Measurements from ENCODE around the gene MYL3. TPM values are rescaled to one million over a fixed set of nuclear protein-coding genes. Genes with fewer than 3 reads are reported as not detected.

Gene MYL3
- total RNA-seq, 1 donor, result not detected

DNA sequence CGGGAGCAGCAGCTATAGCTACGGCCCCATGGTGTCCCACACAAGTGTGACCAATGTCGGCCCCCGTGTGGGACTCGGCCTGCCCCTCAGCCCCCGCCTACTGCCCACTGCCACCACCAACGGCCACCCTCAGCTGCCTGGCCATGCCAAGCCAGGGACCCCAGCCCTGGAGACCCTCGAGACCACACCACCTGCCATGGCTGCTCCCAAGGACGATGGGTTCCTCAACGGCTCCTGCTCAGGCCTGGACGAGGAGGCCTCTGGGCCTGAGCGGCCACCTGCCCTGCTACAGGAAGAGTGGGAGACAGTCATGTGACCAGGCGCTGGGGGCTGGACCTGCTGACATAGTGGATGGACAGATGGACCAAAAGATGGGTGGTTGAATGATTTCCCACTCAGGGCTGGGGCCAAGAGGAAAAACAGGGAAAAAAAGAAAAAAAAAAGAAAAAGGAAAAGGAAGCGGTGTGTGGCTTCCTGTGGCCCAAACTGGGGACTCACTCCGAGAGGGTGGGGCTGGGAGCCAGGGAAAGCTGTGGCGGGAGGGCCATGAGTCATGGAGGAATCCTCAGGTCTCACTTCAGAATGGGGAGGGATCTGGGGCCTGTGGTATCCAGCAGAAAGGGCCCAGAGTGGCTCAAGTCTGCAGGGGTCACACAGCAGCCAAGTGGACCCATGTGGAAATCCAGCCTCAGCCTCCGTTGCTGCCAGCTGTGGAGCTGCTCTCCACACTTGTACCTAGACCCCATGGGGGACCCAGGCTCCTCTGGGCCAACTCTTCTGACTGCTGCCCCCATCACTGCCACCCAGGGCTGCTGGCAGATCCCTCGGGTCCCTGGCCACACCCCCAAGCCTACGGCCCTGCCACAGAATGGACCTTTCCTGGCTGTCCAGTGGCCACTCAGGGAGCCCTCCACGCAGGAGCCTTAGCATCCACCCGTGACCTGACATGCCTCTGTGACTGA lies 40.4 kb upstream of the MYL3 start:
- no peak overlapping the region for H3K4me3 ChIP-seq (ENCODE audit: low read length)
- H3K9me3 ChIP-seq (ENCODE audit: low read depth, low read length), result no peaks in the 10 kb centered on the region
- no peaks in the 10 kb centered on the region for H3K4me1 ChIP-seq (ENCODE audit: insufficient read depth, low read length)
- H3K27me3 ChIP-seq (ENCODE audit: insufficient read depth, low read length), result no peaks in the 10 kb centered on the region

DNA sequence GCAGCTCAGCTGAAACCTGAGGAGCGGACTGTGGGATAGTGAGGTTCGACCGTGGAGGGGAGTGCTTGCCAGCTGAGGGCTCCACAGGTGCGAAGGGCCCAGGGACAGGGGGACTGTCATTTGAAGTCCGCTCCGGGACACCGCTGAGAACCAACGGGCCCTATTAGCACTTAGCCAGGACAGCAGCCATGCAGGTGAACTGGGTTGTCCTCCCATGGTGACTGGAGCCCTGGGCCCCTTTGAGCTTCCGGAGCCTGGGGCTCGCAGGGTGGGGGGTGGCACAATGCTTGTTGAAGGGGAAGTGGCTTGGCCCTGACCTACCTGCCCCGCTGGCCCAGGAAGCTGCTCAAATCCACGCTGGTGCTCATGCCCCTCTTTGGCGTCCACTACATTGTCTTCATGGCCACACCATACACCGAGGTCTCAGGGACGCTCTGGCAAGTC lies 39.0 kb upstream of the MYL3 start:
- no peaks in the 10 kb centered on the region for H3K27me3 ChIP-seq (ENCODE audit: insufficient read depth, low read length)
- H3K9me3 ChIP-seq (ENCODE audit: low read depth, low read length), result no peaks in the 10 kb centered on the region
- no peaks in the 10 kb centered on the region for H3K4me1 ChIP-seq (ENCODE audit: insufficient read depth, low read length)
- no peak overlapping the region for H3K4me3 ChIP-seq (ENCODE audit: low read length)

DNA sequence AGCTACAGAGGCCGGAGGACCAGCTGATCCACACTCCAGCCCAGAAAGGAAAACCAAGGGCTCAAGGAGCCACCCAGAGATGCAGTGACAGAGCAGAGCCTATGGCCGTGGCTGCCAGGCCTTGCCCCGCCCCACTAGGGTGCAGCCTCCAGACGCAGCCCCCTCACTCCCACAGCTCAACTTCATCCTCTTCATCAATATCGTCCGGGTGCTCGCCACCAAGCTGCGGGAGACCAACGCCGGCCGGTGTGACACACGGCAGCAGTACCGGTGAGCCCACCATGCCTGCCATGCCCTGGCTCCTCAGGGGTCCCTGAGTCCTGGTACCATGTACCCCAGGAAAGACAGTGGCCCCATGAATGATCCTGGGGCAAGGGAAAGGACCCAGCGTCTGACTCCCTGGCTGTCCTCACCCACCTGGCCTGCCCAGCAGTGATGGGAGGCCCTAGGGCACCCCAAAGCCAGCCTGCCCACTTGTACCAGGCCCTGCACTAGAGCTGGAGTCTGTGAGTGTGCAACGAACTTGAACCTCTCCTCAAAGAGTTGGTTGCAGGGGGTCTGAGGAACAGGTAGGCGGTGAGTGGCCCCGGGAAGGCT lies 38.4 kb upstream of the MYL3 start:
- Histone ChIP-seq H3K9me3 (ENCODE audit: low read depth, low read length) (no peaks in the 10 kb centered on the region), H3K4me1 (ENCODE audit: insufficient read depth, low read length) (no peaks in the 10 kb centered on the region), H3K4me3 (ENCODE audit: low read length) (no peak overlapping the region)

DNA sequence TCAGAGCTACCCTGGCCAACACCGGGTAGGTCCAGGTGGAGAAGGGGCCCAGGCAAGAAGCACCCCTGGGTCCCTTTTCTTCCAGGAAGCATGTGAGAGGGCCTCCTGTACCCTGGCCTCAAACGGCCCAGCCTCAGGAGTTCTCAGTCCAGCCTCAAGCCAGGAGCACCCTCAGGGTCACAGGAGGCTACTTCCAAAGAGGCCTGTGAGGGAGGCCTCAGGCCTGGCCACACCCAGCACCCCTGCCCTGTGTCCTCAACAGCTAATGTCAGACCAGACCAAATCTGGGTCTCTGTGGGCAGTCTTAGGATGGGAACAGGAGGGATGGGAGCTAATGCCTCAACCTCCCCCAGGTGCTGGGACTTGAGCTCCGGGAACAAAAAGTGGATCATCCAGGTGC lies 37.8 kb upstream of the MYL3 start:
- Histone ChIP-seq H3K9me3 (ENCODE audit: low read depth, low read length) (no peaks in the 10 kb centered on the region), H3K4me3 (ENCODE audit: low read length) (no peak overlapping the region), H3K4me1 (ENCODE audit: insufficient read depth, low read length) (no peaks in the 10 kb centered on the region), H3K27me3 (ENCODE audit: insufficient read depth, low read length) (no peaks in the 10 kb centered on the region)

More for the DNA sequence above, 38.4 kb upstream of the MYL3 start:
- no peaks in the 10 kb centered on the region for H3K27me3 ChIP-seq (ENCODE audit: insufficient read depth, low read length)

DNA sequence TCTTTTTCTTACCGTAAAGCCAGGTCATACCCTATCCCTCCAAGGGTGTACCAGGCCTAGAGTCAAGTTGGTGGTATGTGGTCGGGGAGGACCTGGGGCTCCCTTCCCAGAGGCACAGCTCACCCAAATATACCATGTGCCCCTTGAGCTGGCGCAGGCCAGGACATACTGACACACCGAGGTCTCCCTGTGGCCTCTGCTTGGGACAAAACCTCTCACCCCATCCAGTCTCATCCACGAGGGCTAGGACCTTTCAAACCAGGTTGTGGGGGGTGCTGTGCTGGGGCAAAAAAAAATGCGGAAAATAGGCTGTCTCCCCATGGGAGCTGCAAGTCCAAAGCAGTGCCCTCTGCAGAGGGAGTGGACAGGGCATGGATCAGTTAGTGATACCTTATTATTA lies 37.1 kb upstream of the MYL3 start:
- Histone ChIP-seq H3K4me3 (ENCODE audit: low read length) (no peak overlapping the region), H3K9me3 (ENCODE audit: low read depth, low read length) (no peaks in the 10 kb centered on the region), H3K27me3 (ENCODE audit: insufficient read depth, low read length) (no peaks in the 10 kb centered on the region), H3K4me1 (ENCODE audit: insufficient read depth, low read length) (no peaks in the 10 kb centered on the region)

DNA sequence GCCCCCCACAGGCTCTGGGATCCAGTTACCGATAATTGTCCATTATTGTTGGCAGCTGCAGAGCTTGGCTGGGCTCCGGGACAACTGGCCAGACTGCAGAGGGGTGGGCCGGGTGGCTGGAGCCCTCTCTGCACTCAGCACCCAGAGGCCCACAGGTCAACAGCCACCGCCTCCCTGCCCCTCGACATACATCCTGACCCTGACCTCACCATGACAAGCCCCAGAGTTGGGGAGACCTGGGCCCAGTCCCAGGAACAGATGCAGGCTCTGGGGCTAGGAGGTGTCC lies 36.7 kb upstream of the MYL3 start:
- Histone ChIP-seq H3K27me3 (ENCODE audit: insufficient read depth, low read length) (no peaks in the 10 kb centered on the region), H3K4me3 (ENCODE audit: low read length) (no peak overlapping the region), H3K4me1 (ENCODE audit: insufficient read depth, low read length) (no peaks in the 10 kb centered on the region), H3K9me3 (ENCODE audit: low read depth, low read length) (no peaks in the 10 kb centered on the region)

DNA sequence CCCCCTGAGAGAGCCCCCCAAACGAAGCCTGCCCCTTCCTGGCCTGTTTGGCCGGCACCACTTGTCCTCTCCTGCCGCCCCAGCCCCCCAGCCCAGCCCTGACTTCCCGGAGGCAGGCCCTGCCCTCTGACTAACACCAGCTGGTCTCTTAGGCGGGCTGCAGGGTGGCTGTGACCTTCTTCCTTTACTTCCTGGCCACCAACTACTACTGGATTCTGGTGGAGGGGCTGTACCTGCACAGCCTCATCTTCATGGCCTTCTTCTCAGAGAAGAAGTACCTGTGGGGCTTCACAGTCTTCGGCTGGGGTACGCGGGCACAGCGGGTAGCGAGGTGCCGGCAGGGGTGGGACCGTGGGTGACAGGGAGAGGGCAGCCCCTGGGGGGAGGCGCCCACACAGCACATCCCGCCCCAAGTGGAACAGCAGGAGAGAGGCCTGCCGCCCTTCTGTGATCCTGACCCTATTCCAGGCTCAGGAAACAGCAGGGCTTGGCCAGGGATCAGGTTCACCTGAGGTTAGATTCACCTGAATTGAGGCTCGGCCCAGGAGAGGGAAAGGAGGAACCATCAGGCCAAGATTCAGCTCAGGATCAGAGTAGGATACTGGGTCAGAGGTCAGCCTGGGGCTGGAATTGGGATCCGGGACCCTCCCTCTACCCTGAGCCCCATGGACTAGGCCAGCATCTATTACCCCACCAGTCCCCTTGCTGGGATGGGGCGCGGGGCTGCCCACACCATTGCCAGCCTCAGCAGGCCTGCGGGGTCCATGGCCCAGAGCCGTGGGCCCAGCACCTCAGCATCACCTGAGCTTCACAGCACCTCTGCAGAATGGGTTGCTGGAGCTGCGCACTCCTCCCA lies 36.1 kb upstream of the MYL3 start:
- Histone ChIP-seq H3K9me3 (ENCODE audit: low read depth, low read length) (no peaks in the 10 kb centered on the region), H3K4me3 (ENCODE audit: low read length) (no peak overlapping the region), H3K27me3 (ENCODE audit: insufficient read depth, low read length) (no peaks in the 10 kb centered on the region), H3K4me1 (ENCODE audit: insufficient read depth, low read length) (no peaks in the 10 kb centered on the region)

DNA sequence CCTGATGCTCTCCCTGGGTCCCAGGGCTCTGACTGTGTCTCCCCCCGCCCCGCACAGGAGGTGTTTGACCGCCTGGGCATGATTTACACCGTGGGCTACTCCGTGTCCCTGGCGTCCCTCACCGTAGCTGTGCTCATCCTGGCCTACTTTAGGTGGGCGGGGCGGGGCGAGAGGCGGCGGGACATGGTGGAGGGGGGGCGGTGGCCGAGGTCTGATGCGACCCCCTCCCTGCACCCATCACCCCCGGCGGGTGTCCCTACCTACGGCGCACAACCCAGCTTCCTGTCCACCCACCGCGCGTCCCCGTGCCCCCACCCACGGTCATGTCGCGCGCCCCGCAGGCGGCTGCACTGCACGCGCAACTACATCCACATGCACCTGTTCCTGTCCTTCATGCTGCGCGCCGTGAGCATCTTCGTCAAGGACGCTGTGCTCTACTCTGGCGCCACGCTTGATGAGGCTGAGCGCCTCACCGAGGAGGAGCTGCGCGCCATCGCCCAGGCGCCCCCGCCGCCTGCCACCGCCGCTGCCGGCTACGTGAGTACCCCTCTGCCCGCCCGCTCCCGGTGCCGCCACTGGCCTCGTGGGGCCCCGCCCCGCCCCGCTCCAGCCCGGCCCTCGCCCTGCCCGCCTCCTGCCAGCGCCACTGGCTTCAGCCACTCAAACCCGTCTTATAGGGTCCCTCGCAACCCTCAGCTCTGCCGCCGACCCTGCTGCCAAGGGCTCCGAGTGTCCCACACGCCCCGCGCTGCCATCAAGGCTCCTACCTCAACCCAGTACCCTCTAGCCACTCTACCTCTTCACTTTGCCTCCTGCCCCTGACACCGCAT lies 35.3 kb upstream of the MYL3 start:
- no peaks in the 10 kb centered on the region for H3K9me3 ChIP-seq (ENCODE audit: low read depth, low read length)
- no peaks in the 10 kb centered on the region for H3K4me1 ChIP-seq (ENCODE audit: insufficient read depth, low read length)
- no peak overlapping the region for H3K4me3 ChIP-seq (ENCODE audit: low read length)
- H3K27me3 ChIP-seq (ENCODE audit: insufficient read depth, low read length), result no peaks in the 10 kb centered on the region

DNA sequence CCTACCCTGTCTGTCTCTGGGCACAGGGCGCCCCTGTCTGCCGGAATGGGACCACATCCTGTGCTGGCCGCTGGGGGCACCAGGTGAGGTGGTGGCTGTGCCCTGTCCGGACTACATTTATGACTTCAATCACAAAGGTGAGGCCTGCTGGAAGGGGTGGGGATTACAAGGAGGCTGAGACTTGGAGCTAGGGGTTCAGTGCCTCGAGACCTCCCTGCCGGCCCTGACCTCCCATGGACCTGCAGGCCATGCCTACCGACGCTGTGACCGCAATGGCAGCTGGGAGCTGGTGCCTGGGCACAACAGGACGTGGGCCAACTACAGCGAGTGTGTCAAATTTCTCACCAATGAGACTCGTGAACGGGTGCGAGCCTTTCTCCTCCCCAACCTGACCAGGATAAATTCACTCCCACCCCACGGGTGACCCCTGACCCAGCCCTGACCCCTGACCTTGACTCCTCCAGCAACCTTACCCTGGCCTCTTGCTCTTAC lies 34.6 kb upstream of the MYL3 start:
- H3K4me1 ChIP-seq (ENCODE audit: insufficient read depth, low read length), result peaks cover under 1% of the 10 kb centered on the region
- no peak overlapping the region for H3K4me3 ChIP-seq (ENCODE audit: low read length)
- peaks cover 6% of the 10 kb centered on the region for H3K27me3 ChIP-seq (ENCODE audit: insufficient read depth, low read length)
- no peaks in the 10 kb centered on the region for H3K9me3 ChIP-seq (ENCODE audit: low read depth, low read length)

DNA sequence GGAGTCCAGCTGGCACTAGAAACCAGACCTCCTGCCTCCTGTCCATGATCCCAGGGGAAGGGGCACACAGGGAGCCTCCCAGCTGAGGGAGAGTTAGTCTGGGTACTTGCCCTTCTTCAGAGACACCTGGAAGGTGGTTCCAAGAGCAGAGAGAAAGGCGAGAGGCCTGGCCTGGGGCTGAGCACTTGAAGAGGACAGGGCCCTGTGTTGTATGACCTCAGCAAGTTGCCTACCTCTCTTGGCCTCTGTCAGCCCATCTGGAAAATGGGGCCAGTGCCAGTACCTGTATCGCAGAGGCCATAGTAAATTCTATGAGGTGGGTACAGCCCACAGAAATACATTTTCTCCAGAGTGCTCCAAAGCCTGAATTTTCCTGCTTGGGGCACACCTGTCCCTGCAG lies 33.8 kb upstream of the MYL3 start:
- no peaks in the 10 kb centered on the region for H3K9me3 ChIP-seq (ENCODE audit: low read depth, low read length)
- peaks cover 9% of the 10 kb centered on the region for H3K4me1 ChIP-seq (ENCODE audit: insufficient read depth, low read length)
- no peak overlapping the region for H3K4me3 ChIP-seq (ENCODE audit: low read length)
- peaks cover 8% of the 10 kb centered on the region for H3K27me3 ChIP-seq (ENCODE audit: insufficient read depth, low read length)

DNA sequence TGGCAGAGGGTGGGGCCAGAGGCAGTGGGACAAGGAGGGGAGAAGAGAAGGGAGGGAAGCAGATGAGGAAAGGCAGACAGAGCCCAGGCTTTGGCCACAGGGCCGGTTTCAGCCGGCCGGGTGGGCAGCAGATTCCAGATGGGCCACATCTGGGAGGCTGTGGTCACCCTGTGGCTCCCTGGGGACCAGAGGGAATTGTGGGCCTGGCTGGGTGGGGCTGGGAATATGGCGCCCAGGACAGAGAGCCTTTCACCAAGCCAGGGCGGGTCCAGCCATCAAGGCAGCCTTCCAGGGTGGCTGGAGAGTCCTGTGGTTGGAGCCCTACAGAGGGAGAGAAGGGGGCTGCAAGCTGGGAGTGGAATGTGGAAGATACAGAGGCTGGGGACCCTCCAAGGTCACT lies 33.1 kb upstream of the MYL3 start:
- Histone ChIP-seq H3K4me1 (ENCODE audit: insufficient read depth, low read length) (peaks cover 14% of the 10 kb centered on the region), H3K9me3 (ENCODE audit: low read depth, low read length) (no peaks in the 10 kb centered on the region), H3K27me3 (ENCODE audit: insufficient read depth, low read length) (peaks cover 15% of the 10 kb centered on the region), H3K4me3 (ENCODE audit: low read length) (no peak overlapping the region)

DNA sequence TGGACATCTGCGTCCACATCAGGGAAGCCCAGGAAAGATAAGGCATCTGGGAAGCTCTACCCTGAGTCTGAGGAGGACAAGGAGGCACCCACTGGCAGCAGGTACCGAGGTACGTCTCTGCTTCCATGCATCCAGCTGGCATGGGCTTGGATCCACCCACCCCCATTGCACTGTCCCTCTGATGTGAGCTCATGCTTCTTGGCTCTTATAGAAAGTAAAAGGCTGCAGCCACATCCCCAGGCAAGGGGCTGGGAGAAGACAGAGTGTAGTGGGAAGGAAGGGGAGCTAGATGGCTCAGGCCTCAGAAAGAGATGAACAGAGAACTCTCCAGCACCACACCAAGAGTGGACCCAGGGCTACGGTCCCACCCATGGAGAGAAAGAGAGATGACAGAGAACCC lies 32.5 kb upstream of the MYL3 start:
- peaks cover 21% of the 10 kb centered on the region for H3K27me3 ChIP-seq (ENCODE audit: insufficient read depth, low read length)

DNA sequence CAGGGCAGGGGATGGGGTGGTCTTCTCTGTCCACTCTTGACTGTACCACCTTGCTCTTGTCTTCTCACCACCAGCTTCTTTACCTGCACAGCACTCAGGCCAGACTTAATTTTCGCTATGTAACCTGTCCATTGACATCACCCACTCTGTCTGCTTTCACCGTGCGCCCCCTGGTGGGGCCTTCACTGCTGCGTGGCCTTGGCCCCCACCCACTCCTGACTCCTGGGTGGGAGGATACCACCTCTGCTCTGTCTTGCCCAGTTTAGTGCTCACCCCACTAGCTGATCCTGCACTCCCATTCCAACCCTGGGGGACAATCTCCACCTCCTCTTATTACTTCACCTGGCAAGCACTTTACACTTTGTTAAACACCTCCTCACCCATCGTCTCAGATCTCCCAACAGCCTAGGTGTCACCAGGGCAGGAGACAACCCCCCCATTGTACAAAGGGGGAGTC lies 32.0 kb upstream of the MYL3 start:
- H3K27me3 ChIP-seq (ENCODE audit: insufficient read depth, low read length), result peaks cover 21% of the 10 kb centered on the region
- no peaks in the 10 kb centered on the region for H3K9me3 ChIP-seq (ENCODE audit: low read depth, low read length)
- H3K4me1 ChIP-seq (ENCODE audit: insufficient read depth, low read length), result peaks cover 14% of the 10 kb centered on the region
- H3K4me3 ChIP-seq (ENCODE audit: low read length), result no peak overlapping the region

More for the DNA sequence above, 32.5 kb upstream of the MYL3 start:
- no peak overlapping the region for H3K4me3 ChIP-seq (ENCODE audit: low read length)
- no peaks in the 10 kb centered on the region for H3K9me3 ChIP-seq (ENCODE audit: low read depth, low read length)
- peaks cover 14% of the 10 kb centered on the region for H3K4me1 ChIP-seq (ENCODE audit: insufficient read depth, low read length)

DNA sequence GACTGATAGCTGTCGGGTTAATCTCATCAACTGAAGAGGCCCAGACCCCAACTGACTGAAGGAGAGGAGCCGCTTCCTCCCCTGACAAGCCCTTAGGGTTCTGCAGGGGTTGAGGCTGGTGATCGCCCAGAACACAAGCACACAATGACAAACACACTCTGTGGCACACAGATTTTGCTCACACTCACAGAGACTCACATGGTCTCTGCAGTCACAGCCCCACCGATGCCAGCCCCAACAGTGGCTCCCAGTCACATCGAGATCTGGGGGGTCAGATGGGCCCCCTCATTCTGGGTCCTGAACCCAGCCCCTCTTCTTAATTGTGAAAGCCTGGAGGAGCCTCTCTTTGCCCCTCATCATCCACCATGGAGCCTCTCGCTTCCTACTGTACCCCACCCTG lies 31.0 kb upstream of the MYL3 start:
- H3K4me1 ChIP-seq (ENCODE audit: insufficient read depth, low read length), result peaks cover 14% of the 10 kb centered on the region
- no peaks in the 10 kb centered on the region for H3K9me3 ChIP-seq (ENCODE audit: low read depth, low read length)
- peaks cover 21% of the 10 kb centered on the region for H3K27me3 ChIP-seq (ENCODE audit: insufficient read depth, low read length)
- H3K4me3 ChIP-seq (ENCODE audit: low read length), result no peak overlapping the region
